ENCODE results near the gene PPP2R5E. TPM values are rescaled to one million over a fixed set of nuclear protein-coding genes. Genes with fewer than 3 reads are reported as not detected.
"Not testable (repeated sequence)": the region's sequence is repeated elsewhere in the genome, so short reads cannot be mapped to it uniquely, and the experiment has no call there.

PPP2R5E gene
- total RNA-seq, 2 experiments from 2014 or later, result 45.4 to 48.1 TPM

DNA sequence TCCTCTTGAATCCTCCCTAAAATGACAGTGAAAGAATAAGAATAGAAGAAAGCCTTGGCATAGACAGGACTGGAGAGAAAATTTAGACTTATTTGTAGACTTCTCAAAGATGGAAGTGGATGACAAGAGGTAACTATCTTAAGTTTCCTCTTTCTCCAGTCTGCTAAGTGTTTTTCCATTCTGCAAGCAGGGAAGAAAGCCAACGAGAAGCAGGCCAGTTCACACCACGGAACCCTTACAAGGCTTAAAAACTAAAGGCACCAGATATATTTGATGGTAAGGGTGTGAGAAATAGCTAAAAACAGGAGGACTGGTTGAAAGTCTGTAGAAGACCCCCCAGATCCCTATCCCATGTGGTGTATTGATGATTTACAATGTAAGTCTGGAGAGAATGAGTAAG lies 141.5 kb downstream of the PPP2R5E start:
- CTCF ChIA-PET, result no interaction called here
- Mint-ChIP-seq H3K27me3 (no peaks in the 10 kb centered on the region), H3K27ac (no peak overlapping the region), H3K9me3 (ENCODE audit: low read depth) (no peaks in the 10 kb centered on the region), H3K4me3 (no peak overlapping the region), H3K36me3 (peaks cover 22% of the 10 kb centered on the region), H3K4me1 (peaks cover 5% of the 10 kb centered on the region)
- ATAC-seq (no peak), DNase-seq (no peak)

DNA sequence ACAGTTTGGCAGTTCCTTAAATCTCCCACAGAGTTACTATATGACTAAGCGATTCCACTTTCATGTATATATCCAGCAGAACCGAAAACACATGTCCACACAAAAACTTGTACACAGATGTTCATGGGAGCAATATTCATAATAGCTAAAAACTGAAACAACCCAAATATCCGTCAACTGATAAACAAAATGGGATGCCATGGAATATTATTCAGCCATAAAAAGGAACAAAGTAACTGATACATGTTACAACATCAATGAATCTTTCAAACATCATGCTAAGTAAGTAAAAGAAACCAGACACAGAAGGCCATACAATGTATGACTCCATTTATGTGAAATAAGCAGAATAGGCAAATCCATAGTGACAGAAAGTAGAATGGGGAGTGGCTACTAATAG lies 144.2 kb downstream of the PPP2R5E start:
- ATAC-seq (no peak), DNase-seq (no peak)
- Mint-ChIP-seq H3K4me1 (peaks cover 1% of the 10 kb centered on the region), H3K9me3 (ENCODE audit: low read depth) (no peaks in the 10 kb centered on the region), H3K36me3 (peaks cover 27% of the 10 kb centered on the region), H3K4me3 (no peak overlapping the region), H3K27ac (no peak overlapping the region), H3K27me3 (no peaks in the 10 kb centered on the region)
- CTCF ChIA-PET, result no interaction called here

DNA sequence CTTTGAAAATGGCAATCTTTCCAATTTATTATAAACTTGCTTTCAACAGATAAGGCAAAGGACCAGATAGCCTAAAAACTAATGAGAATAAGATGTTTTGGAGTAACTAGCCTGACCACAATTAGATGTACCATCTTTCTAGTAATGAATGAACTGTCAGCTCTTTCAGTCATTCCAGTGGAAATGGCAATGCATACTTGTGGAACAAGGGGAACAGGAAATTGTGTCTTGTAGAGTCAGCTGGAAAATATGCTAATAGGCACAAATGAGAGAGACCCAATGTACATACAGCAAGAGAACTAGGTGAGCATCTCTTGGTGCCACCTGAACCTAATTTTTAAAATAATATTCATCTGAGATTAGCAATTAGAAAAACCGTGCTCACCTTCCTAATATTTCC lies 148.3 kb downstream of the PPP2R5E start:
- peak overlapping the region; percentile 47 for H3K27ac Mint-ChIP-seq
- CTCF ChIA-PET, result interaction anchor here (0.6 kb wide), 1 partner anchor 1748 kb away, joined by 4 read pairs; no protein-coding TSS in a partner anchor

DNA sequence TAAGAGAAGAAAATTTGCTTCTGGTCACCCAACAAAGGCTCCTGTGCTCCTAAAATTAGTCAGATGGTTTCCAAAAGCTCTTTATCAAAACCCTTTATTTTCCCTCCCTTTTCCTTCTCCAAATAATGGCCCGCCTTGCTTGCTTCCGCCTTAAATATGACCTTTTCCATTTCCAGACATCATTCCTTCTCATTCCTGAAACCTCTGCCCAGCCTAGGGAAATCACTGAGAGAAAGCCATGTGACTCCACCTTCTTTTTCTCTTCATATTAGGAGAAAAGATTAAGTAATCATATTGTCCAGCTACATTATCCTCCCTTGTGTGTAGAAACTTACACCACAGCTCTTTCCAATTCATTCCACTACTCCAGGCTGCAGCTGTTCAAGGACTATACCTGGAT lies 148.7 kb downstream of the PPP2R5E start:
- H3K27me3 Mint-ChIP-seq, result no peaks in the 10 kb centered on the region
- no peak overlapping the region for H3K4me3 Mint-ChIP-seq
- no peak overlapping the region for H3K27ac Mint-ChIP-seq
- no peak for ATAC-seq
- peaks cover 30% of the 10 kb centered on the region for H3K36me3 Mint-ChIP-seq
- peaks cover 1% of the 10 kb centered on the region for H3K4me1 Mint-ChIP-seq
- no peaks in the 10 kb centered on the region for H3K9me3 Mint-ChIP-seq (ENCODE audit: low read depth)
- DNase-seq, result no peak
- CTCF ChIA-PET, result interaction anchor here (0.6 kb wide), 1 partner anchor 1748 kb away, joined by 4 read pairs; no protein-coding TSS in a partner anchor

More for the DNA sequence above, 148.3 kb downstream of the PPP2R5E start:
- Mint-ChIP-seq H3K27me3 (no peaks in the 10 kb centered on the region), H3K4me1 (peaks cover 1% of the 10 kb centered on the region), H3K4me3 (no peak overlapping the region), H3K9me3 (ENCODE audit: low read depth) (no peaks in the 10 kb centered on the region), H3K36me3 (peaks cover 34% of the 10 kb centered on the region)
- no peak for ATAC-seq
- DNase-seq, result no peak

DNA sequence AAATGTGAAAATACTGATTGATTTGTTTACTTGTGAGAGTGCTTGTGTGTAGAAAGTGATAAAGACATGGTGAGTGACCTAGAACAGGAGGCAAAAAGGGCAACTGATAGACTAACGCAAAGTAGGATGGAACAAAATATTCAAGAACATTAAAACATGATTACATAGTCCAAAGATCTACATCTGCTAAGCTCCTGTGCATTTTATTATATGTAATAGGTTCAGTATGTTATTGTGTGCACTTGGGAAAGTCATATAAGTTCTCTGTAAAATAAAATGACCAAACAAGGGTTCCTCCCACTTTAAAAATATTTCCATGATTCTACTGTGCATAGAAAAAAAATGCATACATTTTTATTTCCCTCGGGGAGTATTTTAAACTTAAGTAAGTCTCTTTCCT lies 150.2 kb downstream of the PPP2R5E start:
- Mint-ChIP-seq H3K9me3 (ENCODE audit: low read depth) (no peaks in the 10 kb centered on the region), H3K4me1 (peaks cover 3% of the 10 kb centered on the region), H3K27me3 (no peaks in the 10 kb centered on the region), H3K27ac (no peak overlapping the region), H3K36me3 (peaks cover 28% of the 10 kb centered on the region), H3K4me3 (no peak overlapping the region)
- DNase-seq (no peak), ATAC-seq (no peak)
- CTCF ChIA-PET, result no interaction called here

DNA sequence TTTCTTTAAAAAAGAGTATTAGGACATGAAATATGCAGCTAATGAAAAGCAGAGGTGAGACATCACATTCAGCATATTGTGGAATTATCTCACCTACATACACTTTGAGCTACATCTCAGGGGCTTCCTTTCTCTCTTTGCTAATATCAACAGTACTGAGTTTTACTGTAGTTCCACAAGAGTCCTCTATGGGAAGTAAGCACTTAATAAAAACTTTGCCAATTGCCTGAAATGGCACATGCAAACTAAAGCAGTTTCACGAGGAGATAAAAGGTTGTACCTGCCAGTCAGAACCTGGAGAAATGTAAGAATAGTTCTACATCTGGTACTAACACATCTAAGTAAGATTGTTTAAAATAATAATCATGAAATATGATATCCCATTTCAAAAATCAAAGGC lies 150.9 kb downstream of the PPP2R5E start:
- Mint-ChIP-seq H3K4me3 (no peak overlapping the region), H3K27me3 (no peaks in the 10 kb centered on the region), H3K36me3 (peaks cover 30% of the 10 kb centered on the region), H3K27ac (no peak overlapping the region), H3K4me1 (peaks cover 3% of the 10 kb centered on the region), H3K9me3 (ENCODE audit: low read depth) (no peaks in the 10 kb centered on the region)
- ATAC-seq, result no peak
- no peak for DNase-seq
- CTCF ChIA-PET, result no interaction called here

DNA sequence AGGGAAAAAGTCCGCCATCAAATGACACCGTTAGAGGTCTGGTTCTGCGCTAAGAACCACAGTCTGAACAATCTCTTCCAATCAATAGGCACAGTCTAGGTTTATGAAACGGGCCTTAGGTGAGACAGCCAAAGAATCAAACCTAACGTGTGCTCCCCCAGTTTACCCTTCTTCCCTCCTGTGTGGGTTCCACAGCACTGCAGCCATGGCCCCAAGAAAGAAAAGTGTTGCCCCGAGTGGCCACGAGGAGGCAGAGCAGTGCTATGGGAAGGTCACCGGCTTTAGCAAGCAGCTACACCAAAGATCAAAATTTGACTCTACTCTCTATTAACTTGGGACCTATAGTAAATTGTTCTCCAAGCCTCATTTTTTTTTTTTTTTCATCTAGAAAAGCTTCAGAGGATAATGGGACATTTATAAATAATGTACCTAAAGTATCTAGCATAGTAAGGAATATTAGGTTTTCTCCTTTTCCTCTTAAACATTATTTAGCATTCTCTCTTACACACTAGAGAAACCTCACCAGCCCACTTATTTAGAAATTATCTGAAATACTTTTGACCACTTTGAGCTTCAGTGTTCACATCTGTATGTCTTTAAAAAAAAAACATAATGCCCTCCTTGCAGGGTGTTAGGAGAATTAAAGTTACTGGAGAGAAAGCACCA lies 154.3 kb downstream of the PPP2R5E start:
- H3K36me3 Mint-ChIP-seq, result peaks cover 28% of the 10 kb centered on the region
- peak; percentile 78 for DNase-seq
- CTCF ChIA-PET, result interaction anchor here (0.6 to 3.5 kb wide), 22 partner anchors 9 to 380 kb away, joined by 3 to 24 read pairs (median 4); partner anchors contain the start of genes PPP2R5E and WDR89
- peak; percentile 80 for ATAC-seq
- H3K27me3 Mint-ChIP-seq, result no peaks in the 10 kb centered on the region
- H3K4me3 Mint-ChIP-seq, result no peak overlapping the region
- H3K9me3 Mint-ChIP-seq (ENCODE audit: low read depth), result no peaks in the 10 kb centered on the region
- peak overlapping the region; percentile 59 for H3K27ac Mint-ChIP-seq
- H3K4me1 Mint-ChIP-seq, result peaks cover 10% of the 10 kb centered on the region

DNA sequence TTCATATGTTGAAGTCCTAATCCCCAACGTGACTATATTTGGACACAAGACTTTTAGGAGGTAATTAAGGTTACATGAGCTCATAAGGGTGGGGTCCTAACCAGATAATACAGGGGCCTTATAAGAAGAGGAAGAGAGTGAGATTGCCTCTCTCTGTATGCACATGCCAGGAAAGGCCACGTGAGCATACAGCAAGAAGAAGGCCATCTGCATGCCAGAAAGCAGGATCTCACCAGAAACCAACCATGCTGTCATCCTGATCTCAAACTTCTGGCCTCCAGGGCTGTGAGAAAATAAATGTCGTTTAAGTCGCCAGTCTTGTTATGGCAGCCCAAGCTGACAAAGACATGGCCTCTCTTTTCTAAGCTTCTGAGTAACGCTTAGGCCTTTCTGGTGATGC lies 155.5 kb downstream of the PPP2R5E start:
- Mint-ChIP-seq H3K36me3 (peaks cover 33% of the 10 kb centered on the region), H3K27me3 (no peaks in the 10 kb centered on the region), H3K4me1 (peaks cover 19% of the 10 kb centered on the region), H3K4me3 (no peak overlapping the region), H3K9me3 (ENCODE audit: low read depth) (no peaks in the 10 kb centered on the region), H3K27ac (no peak overlapping the region)
- no peak for DNase-seq
- CTCF ChIA-PET, result interaction anchor here (0.5 to 2.7 kb wide), 5 partner anchors 31 to 252 kb away, joined by 3 to 15 read pairs (median 4); partner anchors contain the start of gene PPP2R5E
- no peak for ATAC-seq

DNA sequence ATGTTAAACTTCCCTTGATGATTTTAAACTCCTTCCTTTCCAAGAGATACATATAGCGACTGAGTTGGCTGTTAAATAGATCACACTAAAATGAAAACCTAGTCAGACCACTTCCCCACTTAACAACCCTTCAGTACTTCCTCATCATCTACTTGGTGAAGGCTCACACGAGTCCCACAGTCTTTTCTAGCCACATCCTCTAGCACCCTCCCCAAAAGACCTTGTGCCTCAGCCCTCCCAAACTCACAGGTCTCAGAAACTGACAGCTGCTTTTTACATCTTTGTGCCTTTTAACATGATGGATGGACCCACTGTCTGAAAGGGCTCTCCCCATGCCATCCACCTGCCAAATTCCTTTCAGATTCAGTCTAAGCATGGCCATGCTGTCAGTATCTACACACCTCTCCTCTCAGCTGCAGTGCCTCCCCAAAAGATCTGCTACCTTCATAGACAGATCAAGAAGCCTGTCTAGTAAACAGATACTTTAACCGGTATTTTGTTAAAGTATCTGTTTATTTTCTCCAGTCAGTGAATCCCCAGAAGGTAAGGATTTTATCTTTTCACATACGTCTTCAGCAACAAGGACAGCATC lies 159.3 kb downstream of the PPP2R5E start:
- peak overlapping the region; percentile 95 for H3K27ac Mint-ChIP-seq
- no peaks in the 10 kb centered on the region for H3K27me3 Mint-ChIP-seq
- H3K4me3 Mint-ChIP-seq, result peak overlapping the region; percentile 23
- DNase-seq (peak; percentile 80), ATAC-seq (peak; percentile 97)
- peaks cover 39% of the 10 kb centered on the region for H3K36me3 Mint-ChIP-seq
- no peaks in the 10 kb centered on the region for H3K9me3 Mint-ChIP-seq (ENCODE audit: low read depth)
- CTCF ChIA-PET, result interaction anchor here (0.9 to 1.9 kb wide), 3 partner anchors 160 to 911 kb away, joined by 3 to 7 read pairs (median 4); partner anchors contain the start of genes ESR2, PPP2R5E and WDR89
- peaks cover 21% of the 10 kb centered on the region for H3K4me1 Mint-ChIP-seq

DNA sequence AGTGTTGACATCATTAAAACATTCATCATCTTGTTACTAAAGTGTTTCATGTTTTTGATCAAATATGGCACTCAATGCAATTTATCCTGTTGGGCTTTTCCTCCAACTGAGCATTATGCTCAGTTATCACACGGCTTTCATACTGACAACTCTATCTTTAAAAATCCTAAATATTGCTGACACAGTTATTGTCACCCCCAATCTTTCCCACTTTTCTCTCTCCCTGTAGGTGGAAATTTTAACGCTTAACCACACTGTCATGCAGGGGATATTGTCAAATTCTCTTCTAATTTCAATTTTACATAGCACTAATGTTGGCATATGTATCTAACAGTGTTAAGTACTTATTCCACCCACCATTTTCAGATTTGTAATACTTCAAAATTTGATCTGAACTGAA lies 164.7 kb downstream of the PPP2R5E start:
- Mint-ChIP-seq H3K27ac (no peak overlapping the region), H3K4me3 (no peak overlapping the region), H3K36me3 (peaks cover 29% of the 10 kb centered on the region), H3K9me3 (ENCODE audit: low read depth) (no peaks in the 10 kb centered on the region), H3K4me1 (peaks cover 7% of the 10 kb centered on the region), H3K27me3 (no peaks in the 10 kb centered on the region)
- ATAC-seq (no peak), DNase-seq (no peak)
- CTCF ChIA-PET, result no interaction called here

DNA sequence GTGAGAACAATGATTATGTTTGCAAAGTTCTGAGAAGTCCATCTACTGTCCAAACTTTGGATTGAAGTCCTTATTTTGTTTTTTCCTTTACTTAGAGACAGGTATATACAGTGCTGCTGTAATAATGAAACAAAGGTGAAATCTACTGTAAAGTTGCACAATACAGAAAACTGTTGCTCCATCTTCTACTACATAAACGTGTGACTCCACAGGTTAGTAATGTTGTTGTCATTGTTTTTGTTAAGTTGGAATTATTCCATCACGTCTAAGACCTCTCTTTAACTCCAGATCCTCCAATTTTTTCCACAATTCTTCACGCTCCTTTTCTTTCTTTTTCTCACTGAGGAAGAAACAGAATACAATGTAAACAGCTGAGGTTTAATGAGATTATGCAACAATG lies 167.4 kb downstream of the PPP2R5E start:
- Mint-ChIP-seq H3K4me1 (peaks cover 15% of the 10 kb centered on the region), H3K4me3 (no peak overlapping the region), H3K9me3 (ENCODE audit: low read depth) (no peaks in the 10 kb centered on the region), H3K27me3 (no peaks in the 10 kb centered on the region), H3K36me3 (peaks cover 23% of the 10 kb centered on the region), H3K27ac (no peak overlapping the region)
- no peak for ATAC-seq
- CTCF ChIA-PET, result no interaction called here
- no peak for DNase-seq

DNA sequence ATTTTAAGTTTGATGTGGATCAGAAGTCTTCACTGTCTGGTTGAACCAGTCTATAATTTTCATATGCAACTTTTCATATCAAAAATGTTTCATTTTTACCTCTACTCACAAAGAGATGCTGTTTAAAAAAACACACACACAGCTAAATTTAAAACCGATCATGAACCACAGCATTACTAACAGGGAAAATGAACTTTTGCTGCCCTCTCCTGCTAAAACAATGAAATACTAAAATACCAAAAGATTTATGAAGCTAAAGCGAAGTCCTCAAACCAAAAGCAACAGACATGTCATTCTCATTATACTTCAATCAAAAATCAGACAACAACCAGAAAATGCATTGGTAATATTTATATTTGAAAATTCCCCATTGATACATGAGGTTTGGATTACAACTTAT lies 171.6 kb downstream of the PPP2R5E start:
- peaks cover 17% of the 10 kb centered on the region for H3K36me3 Mint-ChIP-seq
- peaks cover 16% of the 10 kb centered on the region for H3K4me1 Mint-ChIP-seq
- not testable (repeated sequence) for H3K27me3 Mint-ChIP-seq; H3K4me3 Mint-ChIP-seq; ATAC-seq; H3K9me3 Mint-ChIP-seq (ENCODE audit: low read depth); DNase-seq; H3K27ac Mint-ChIP-seq
- CTCF ChIA-PET, result interaction anchor here (0.6 to 1.3 kb wide), 6 partner anchors 8 to 1422 kb away, joined by 3 to 4 read pairs (median 3); no protein-coding TSS in a partner anchor

DNA sequence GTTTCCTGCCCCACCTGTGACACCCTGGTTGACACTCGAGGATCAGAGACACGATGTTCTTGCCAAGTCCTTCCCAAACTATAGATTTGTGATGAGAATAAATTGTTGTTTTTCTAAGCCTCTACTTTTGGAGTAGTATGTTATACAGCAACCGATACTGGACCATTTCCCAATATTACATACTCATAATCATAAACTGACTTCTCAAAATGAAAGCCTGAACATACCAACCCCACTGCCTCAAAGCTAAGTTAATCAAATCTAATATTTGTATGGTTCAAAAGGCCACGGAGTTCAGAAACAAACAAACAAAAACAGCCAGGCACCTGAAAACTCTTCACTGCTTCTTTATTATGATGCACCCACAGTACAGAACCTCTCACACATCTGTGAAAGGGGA lies 172.1 kb downstream of the PPP2R5E start:
- CTCF ChIA-PET, result interaction anchor here (0.6 to 1.3 kb wide), 3 partner anchors 12 to 1422 kb away, joined by 3 to 4 read pairs (median 4); no protein-coding TSS in a partner anchor
- H3K27me3 Mint-ChIP-seq, result peaks cover 5% of the 10 kb centered on the region
- no peaks in the 10 kb centered on the region for H3K9me3 Mint-ChIP-seq (ENCODE audit: low read depth)
- peaks cover 16% of the 10 kb centered on the region for H3K4me1 Mint-ChIP-seq
- no peak for DNase-seq
- ATAC-seq, result no peak
- H3K36me3 Mint-ChIP-seq, result peaks cover 17% of the 10 kb centered on the region
- H3K27ac Mint-ChIP-seq, result no peak overlapping the region
- no peak overlapping the region for H3K4me3 Mint-ChIP-seq

Data from activated CD8-positive, alpha-beta memory T cell treated with anti-CD3 and anti-CD28 coated beads, Interleukin-2, amount 10 ng/mL, durations not matched to agents 7 days and 5 days (primary cell).